DND-41 (cell line): ENCODE data around the gene AP4M1.

Experiments
- EZH2 ChIP-seq: IDR thresholded peaks from 3 replicates; pipeline ENCODE4 v1.6.1; 2012; ENCODE audit warnings: borderline replicate concordance, low read depth, mild to moderate bottlenecking, moderate library complexity, low read length, inconsistent platforms; ENCODE audit not compliant: severe bottlenecking
- TF ChIP-seq, protein P1 (sequence below): IDR thresholded peaks from 2 replicates; pipeline ENCODE4 v1.5.1; 2012; ENCODE audit warnings: borderline replicate concordance, low read length, moderate library complexity, mild to moderate bottlenecking; ENCODE audit not compliant: poor library complexity, severe bottlenecking; ENCODE audit errors: extremely low read depth

DNA sequence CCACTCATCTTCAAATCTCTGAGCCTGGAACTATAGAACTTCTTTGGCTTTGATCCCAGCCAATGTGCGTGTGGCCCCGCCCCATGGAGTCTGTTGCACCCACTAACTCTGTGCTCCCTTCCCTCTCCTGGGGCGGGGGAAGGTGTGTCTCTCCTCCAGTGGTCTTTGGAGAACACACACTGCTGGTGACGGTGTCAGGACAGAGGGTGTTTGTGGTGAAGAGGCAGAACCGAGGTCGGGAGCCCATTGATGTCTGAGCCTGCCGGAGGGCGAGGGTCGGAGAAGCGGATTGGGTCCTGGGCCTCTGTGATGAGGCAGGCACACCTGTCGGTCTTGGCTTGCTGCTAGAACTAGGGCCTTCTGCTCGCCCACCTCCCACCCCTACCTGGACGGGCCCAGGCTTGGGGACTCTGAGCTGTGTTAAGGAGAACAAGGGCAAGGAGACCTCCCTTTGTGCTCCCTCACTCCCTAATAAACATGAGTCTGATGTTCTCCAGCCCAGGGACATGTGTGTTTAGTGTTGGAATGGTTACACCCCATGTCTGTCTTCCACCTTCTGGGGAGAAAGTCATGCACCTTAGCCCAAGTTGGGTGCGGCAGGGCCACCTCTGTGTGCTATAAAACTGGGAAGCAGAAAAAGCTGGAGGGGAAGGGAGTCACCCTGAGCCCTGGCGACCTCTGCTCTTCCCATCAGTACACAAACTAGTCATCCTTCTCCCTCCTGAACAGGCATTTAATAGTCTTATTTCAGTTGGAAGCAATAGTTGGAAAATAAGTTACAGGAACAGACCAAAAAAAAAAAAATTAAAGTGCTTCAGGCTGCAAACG lies 52.5 kb downstream of the AP4M1 start:
- TF ChIP-seq, protein P1, sequence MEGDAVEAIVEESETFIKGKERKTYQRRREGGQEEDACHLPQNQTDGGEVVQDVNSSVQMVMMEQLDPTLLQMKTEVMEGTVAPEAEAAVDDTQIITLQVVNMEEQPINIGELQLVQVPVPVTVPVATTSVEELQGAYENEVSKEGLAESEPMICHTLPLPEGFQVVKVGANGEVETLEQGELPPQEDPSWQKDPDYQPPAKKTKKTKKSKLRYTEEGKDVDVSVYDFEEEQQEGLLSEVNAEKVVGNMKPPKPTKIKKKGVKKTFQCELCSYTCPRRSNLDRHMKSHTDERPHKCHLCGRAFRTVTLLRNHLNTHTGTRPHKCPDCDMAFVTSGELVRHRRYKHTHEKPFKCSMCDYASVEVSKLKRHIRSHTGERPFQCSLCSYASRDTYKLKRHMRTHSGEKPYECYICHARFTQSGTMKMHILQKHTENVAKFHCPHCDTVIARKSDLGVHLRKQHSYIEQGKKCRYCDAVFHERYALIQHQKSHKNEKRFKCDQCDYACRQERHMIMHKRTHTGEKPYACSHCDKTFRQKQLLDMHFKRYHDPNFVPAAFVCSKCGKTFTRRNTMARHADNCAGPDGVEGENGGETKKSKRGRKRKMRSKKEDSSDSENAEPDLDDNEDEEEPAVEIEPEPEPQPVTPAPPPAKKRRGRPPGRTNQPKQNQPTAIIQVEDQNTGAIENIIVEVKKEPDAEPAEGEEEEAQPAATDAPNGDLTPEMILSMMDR = no peak
- TF ChIP-seq EZH2 = no peak
